PC-9 (cell line): ENCODE data around the gene IFNA13.

Experiments used
- CTCF ChIP-seq: fragments of 200-600 bp; sonication (generic); conservative IDR thresholded peaks from 2 replicates; pipeline ENCODE4 v1.6.1; 2017; ENCODE audit warnings: mixed run types, antibody characterized with exemption, mild to moderate bottlenecking, moderate library complexity
- EZH2 ChIP-seq: fragments of 200-600 bp; sonication (generic); IDR thresholded peaks from 2 replicates; pipeline ENCODE4 v1.8.0; 2017; ENCODE audit warnings: antibody characterized with exemption, low read depth

DNA sequence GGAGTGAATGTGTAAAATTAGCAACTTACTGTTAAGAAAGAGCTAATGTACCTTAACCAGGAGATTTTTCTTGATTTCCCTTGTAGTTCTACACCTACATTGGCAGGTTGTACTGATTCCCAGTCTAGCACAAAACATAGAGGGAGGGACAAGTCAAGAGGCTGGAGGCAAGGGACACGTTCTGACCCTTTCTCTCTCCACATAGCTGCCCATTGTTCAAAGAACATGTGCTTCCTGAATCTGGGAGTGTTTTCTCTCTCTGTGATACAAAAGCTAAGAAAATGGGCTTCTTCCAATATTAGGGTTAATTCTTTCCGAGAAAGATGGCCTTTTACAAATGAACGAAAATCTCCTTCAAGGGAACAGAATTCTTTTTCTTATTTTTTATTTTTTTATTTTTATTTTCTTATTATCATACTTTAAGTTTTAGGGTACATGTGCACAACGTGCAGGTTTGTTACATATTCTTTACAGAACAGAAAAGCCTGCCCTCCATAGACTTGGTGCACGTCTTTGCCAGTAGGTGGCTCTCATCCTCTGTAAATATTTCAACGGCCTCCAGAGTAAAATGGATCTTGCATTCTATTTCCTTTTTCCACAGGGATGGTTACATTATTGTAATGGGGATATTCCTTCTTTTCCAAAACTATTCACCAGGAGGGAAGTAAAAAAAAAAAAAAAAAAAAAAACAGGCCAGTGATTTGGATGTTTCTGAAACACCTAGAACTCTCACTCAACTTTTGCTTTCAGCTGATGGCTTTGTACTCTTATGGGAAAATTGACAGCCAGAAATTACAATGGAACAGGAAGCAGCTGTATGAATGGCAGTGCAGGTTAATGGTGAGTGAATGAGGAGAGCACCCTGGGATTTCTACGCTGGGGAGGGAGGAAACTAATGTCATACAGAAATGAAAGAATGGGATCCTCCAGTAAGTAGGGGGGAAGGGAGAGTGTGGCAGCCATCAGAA is 49.6 kb downstream of the IFNA13 start:
- TF ChIP-seq EZH2, result no peak
- TF ChIP-seq CTCF, result peak; percentile 66
